OCI-LY3 (cell line): ENCODE data around the gene SPATS2L.

Source experiments
- CTCF ChIP-seq: fragments of 200-600, 300-600 bp; sonication (generic); IDR thresholded peaks from 2 replicates; pipeline ENCODE4 v1.5.1; 2014; ENCODE audit warnings: antibody characterized with exemption, low read length, low read depth
- EZH2phosphoT487 ChIP-seq: fragments of 200-600 bp; shearing (Covaris generic); IDR thresholded peaks from 2 replicates; pipeline ENCODE4 v1.6.1; 2018; ENCODE audit warnings: antibody characterized with exemption, mixed run types, low read depth

- TF ChIP-seq CTCF (no peak), EZH2phosphoT487 (no peak)
These were observed 24.0 kb downstream of the SPATS2L start for GRCh38 chr2:200330351-200331060.
